ENCODE measurements around the gene ADIPOR1.

DNA sequence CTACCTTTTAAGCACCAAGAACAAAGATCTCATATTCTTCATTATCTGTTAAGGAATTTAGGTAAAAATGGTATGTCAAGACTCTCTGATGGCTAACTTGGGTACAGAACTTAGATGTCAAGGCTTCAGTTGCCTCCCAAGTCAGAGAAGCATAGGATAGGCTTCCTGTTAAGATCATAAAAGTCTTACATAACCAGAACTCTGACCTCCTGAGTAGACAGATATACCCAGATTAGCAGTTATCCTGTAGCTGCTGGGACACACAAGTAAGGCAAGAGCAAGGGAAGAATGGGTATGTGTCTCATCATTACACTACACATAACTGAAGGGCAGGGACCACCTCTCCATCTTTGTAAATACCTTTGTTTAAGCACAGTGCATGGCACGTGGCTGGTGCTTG lies 15.7 kb downstream of the ADIPOR1 start:
- TF ChIP-seq, protein P1, sequence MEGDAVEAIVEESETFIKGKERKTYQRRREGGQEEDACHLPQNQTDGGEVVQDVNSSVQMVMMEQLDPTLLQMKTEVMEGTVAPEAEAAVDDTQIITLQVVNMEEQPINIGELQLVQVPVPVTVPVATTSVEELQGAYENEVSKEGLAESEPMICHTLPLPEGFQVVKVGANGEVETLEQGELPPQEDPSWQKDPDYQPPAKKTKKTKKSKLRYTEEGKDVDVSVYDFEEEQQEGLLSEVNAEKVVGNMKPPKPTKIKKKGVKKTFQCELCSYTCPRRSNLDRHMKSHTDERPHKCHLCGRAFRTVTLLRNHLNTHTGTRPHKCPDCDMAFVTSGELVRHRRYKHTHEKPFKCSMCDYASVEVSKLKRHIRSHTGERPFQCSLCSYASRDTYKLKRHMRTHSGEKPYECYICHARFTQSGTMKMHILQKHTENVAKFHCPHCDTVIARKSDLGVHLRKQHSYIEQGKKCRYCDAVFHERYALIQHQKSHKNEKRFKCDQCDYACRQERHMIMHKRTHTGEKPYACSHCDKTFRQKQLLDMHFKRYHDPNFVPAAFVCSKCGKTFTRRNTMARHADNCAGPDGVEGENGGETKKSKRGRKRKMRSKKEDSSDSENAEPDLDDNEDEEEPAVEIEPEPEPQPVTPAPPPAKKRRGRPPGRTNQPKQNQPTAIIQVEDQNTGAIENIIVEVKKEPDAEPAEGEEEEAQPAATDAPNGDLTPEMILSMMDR (IDR thresholded peaks at IDR 0.05): no peak
- TF ChIP-seq POLR2A (IDR thresholded peaks at IDR 0.05): no peak

Data from Peyer's patch (tissue), 4 donors.